Stimulated activated CD4-positive, alpha-beta T cell treated with anti-CD3 and anti-CD28 coated beads, TNF-alpha, amount 100 ng/mL, for 48 hours (primary cell): ENCODE data around the gene PDZK1IP1.

Experiments
- DNase-seq, 3 donors: peaks; one replicate each; pipeline ENCODE4 v3.0.0-alpha.2; 2020; ENCODE audit warnings: low read depth in 3 of 3

PDZK1IP1 gene

DNA sequence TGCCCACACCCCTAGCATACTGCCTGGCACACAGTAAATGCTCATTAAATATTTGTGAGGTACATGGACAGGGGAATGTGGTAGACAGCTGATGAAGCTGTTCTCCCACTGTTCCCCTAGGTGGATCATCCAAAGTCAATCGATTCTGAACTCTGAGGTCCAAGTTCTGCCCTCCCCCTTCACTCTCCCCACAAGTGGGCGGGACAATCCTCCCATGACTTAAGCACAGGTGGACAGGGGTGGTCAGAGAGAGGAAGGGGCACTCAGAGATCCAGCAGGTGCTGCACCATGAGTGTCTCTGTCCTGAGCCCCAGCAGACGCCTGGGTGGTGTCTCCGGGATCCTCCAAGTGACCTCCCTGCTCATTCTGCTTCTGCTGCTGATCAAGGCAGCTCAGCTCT lies 52.6 kb downstream of the PDZK1IP1 start, which contains the start of gene CYP4A22:
TSS of gene CYP4A22 (plus strand) at position 244 of the 400 bp plus-strand sequence. CDS start at position 289, 45 bp downstream.
- no peak for DNase-seq
